SKM-1 treated with dmso at 0.1 percent for 144 hours (cell line): Measurements from ENCODE around the gene CATSPERZ.

Experiments used
- DNase-seq: peaks from one replicate; lab custom pipeline; 2025; ENCODE audit not compliant: unreplicated experiment; lab: John Stamatoyannopoulos, UW

Gene CATSPERZ

GRCh38 chr11:64284962-64285884 lies 14.9 kb upstream of the CATSPERZ start, which contains the start of gene GPR137:
Gene GPR137, plus strand, starts transcription at chr11:64285848. Its CDS starts 677 bp downstream, at chr11:64286525.
- DNase-seq = peak; percentile 65

DNA sequence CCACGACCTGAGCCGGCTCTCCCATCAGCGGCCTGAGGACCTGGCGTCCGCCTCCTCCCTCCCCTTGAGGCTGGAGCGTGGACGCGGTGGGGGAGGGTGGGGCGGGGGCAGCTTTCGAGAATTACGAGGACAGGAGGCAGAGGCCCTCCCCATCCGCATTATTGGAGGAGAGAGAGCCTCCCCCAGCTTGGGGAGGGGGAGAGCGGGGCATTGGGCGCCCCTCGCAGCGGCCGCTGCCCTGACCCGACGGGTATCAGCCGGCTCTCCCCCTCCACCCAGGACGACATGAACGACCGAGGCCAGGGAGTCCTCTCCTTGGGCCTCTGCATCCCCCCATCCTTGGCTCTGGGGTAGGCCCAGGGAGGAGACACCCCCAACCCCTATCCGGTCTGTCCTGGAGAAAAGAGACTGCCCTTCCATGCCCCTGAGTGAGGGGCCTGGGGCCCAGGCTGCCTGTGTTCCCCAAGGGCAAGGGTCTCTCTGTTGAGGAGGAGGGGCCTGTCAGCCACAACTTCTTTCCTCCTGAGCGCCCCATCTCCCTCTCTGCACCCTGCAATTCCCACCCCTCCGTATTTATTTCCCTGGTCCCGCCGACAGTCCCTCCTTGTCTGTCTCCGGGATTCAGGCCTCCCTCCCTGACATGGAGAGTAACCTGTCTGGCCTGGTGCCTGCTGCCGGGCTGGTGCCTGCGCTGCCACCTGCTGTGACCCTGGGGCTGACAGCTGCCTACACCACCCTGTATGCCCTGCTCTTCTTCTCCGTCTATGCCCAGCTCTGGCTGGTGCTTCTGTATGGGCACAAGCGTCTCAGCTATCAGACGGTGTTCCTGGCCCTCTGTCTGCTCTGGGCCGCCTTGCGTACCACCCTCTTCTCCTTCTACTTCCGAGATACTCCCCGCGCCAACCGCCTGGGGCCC lies 14.0 kb upstream of the CATSPERZ start:
- DNase-seq = no peak

DNA sequence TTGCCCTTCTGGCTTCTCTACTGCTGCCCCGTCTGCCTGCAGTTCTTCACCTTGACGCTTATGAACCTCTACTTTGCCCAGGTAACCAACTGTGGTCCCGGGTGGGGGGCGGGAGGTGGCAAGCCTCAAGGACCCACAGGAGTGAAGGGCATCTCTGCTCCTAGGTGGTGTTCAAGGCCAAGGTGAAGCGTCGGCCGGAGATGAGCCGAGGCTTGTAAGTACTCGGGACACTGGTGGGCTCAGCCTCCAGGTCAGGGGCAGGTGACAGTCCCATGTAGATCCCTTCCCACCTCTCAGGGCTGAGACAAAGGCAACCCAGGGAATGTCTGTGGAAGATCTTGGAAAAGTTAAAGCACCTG lies 13.4 kb upstream of the CATSPERZ start:
- DNase-seq = no peak

DNA sequence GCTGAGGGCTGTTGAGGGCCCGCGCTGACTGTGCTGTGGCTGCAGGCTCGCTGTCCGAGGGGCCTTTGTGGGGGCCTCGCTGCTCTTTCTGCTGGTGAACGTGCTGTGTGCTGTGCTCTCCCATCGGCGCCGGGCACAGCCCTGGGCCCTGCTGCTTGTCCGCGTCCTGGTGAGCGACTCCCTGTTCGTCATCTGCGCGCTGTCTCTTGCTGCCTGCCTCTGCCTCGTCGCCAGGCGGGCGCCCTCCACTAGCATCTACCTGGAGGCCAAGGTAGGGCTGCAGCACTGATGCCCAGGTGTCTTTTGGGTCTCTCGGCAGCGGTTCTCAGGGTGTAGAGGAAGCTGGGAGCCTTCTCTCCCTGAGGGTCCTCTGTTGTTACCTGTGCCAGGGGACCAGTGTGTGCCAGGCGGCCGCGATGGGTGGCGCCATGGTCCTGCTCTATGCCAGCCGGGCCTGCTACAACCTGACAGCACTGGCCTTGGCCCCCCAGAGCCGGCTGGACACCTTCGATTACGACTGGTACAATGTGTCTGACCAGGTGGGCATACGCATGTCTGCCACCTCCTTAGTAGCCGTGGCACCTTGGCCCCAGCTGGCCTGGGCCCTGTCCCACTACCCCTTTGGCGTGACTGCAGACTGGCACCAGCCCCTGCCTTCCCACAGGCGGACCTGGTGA lies 12.3 kb upstream of the CATSPERZ start:
- DNase-seq = no peak

- no peak for DNase-seq
These were observed 11.8 kb upstream of the CATSPERZ start for GRCh38 chr11:64288353-64288750.

DNA sequence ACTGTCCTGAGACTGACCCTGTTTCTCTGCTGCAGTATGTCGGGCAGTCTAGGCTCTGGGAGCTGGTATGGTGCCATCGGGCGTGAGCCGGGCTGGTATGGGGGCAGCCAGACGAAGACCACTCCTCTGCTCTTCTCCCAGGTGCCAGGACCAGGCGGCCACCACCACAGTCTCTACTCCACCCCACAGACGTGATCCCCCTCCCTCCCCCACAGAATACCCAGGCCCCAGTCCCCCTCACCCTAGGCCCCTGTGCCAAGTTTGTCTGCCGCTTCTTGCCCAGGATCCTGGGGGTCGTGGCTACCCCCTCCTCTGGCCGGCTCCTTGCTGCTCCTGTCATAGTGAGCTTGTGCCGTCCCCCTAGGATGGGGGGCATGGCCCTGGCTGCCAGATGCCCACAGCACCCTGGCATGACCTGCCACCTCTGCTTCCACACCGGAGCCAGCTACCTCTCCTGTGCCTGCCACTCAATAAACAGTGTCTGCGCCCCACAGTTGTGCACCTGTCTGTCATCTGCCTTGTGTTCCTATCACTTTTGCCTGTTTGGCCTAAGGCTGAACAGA lies 11.1 kb upstream of the CATSPERZ start:
- no peak for DNase-seq

- no peak for DNase-seq
These were observed 9.6 kb upstream of the CATSPERZ start for GRCh38 chr11:64290352-64291261.

- no peak for DNase-seq
These were observed 8.9 kb upstream of the CATSPERZ start, which contains the start of gene KCNK4 for GRCh38 chr11:64291262-64291751. Gene KCNK4, plus strand, starts transcription at chr11:64291302. Its CDS starts 1,717 bp downstream, at chr11:64293019.

- no peak for DNase-seq
These were observed 8.3 kb upstream of the CATSPERZ start for GRCh38 chr11:64291752-64292459.

GRCh38 chr11:64292460-64293254 lies 7.5 kb upstream of the CATSPERZ start:
- DNase-seq = no peak

DNA sequence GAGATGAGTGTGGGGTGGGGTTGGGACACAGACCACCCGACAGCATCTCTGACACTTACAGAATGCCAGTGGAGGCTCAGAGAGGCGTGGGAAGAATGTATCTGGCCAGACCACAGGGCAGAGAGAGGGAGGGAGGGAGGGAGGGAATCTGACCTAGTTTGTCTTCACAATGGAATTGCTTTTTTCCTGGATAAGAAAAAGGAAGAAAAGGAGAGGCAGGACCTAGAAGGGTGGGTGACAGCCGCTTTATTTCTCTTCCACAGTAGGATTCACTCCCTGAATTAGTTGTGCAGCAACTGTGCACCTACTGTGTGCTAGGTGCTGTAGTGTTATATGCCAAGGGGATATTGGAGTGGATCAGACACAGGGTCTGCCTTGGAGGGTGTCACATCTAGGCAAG lies 5.4 kb upstream of the CATSPERZ start:
- no peak for DNase-seq

DNA sequence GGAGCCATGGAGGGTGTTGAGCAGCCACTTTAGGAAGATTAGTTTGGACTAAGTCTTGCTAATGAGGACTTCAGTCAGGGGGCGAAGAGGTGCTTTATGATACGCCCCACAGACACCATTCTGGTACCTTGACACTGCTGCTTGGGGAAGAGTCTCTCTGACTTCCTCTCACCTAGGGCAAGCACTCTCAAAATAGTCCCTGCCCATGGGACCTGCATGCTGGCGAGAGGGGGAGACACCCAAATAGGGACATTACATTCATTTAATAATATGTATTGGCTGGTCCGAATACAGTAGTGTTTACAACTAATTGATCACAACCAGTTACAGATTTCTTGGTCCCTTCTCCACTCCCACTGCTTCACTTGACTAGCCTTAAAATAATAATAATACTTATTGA lies 4.4 kb upstream of the CATSPERZ start:
- DNase-seq = no peak

DNA sequence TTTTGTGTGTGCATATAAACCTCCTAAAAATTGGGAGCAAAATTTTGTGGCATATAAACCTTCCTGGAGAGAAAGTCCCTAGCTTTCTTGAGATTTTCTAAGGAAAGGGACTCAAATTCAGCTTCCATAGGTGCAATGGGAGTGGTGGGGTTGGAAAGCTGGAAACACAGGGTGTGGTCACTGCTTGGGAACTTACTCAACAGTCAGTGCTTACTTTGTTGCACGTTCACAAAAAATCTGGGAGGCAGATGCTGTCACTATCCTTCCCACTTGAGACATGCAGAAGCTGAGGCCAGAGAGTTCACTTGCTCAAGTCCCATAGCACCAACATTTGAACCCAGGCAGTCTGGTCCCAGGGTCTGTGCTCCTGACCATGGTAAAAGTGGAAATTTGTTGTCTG lies 3.9 kb upstream of the CATSPERZ start:
- no peak for DNase-seq

GRCh38 chr11:64296830-64297698 lies 3.1 kb upstream of the CATSPERZ start:
- DNase-seq = no peak

DNA sequence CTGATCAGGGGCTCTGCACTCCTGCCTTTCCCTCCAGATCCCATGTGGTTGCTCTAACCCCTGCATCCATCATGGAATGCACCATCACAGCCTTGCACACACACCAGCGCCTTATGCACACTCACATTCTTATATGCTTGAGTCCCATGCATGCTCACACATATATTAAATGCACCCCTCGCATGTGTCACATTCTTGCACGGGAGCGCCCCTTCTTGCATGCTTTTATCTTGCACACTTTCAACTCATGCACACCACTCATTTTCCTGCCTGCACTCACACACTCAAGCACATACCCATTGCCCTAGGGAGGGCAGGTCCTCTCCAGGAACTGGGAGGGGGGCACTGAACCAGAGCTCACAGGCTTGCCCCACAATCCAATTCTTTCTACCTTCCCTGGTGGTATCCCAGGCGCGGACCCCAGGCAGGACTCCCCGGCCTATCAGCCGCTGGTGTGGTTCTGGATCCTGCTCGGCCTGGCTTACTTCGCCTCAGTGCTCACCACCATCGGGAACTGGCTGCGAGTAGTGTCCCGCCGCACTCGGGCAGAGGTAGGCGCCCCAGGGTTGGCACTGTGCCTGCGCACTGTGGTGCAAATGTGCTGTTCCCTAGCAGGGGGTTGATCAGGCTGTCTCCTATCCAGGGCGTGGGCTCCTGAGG lies 2.3 kb upstream of the CATSPERZ start:
- no peak for DNase-seq

DNA sequence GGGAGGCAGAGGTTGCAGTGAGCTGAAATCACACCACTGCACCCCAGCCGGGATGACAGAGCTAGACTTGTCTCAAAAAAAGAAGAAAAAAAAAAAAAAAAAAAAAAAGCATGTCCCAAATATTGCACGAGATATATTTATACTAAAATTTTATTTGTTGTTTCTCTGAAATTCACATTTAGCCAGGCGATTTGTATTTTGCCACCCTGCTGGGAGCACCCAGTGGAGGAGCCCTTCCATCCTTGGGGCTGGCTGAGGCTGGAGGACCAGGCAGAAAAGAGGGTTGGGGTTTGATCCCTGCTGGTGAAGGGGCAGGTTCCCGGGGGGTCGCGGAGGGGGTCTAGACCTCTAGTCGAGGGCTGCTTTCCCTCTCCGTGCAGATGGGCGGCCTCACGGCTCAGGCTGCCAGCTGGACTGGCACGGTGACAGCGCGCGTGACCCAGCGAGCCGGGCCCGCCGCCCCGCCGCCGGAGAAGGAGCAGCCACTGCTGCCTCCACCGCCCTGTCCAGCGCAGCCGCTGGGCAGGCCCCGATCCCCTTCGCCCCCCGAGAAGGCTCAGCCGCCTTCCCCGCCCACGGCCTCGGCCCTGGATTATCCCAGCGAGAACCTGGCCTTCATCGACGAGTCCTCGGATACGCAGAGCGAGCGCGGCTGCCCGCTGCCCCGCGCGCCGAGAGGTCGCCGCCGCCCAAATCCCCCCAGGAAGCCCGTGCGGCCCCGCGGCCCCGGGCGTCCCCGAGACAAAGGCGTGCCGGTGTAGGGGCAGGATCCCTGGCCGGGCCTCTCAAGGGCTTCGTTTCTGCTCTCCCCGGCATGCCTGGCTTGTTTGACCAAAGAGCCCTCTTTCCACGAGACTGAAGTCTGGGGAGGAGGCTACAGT lies 952 bp upstream of the CATSPERZ start:
- no peak for DNase-seq
